Measurements from ENCODE around the gene TLCD3A.
"Not testable (repeated sequence)": the region's sequence is repeated elsewhere in the genome, so short reads cannot be mapped to it uniquely, and the experiment has no call there.

Gene TLCD3A

DNA sequence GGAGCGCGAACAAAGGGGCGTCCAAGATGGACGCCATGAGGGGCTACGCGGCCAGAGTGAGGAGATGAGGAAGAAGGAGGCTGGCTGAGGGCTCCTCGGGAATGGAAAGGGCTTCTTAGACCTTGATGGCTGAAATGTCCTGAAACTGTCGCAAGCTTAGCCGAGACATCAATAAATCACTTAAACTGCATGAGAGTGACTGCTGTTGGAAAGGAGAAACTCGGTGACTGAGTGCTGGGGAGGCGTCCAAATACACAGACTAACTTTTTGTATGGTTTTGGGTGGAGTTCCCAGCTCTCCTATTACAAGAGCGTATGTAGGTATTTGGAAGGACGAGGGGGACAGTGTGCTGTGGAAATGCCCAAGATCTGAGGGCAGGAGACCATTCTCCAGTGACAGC lies 21.0 kb downstream of the TLCD3A start:
- no peak overlapping the region for H3K4me3 ChIP-seq (replicated peaks; ENCODE audit: low read depth, low read length)
- TF ChIP-seq, protein P1, sequence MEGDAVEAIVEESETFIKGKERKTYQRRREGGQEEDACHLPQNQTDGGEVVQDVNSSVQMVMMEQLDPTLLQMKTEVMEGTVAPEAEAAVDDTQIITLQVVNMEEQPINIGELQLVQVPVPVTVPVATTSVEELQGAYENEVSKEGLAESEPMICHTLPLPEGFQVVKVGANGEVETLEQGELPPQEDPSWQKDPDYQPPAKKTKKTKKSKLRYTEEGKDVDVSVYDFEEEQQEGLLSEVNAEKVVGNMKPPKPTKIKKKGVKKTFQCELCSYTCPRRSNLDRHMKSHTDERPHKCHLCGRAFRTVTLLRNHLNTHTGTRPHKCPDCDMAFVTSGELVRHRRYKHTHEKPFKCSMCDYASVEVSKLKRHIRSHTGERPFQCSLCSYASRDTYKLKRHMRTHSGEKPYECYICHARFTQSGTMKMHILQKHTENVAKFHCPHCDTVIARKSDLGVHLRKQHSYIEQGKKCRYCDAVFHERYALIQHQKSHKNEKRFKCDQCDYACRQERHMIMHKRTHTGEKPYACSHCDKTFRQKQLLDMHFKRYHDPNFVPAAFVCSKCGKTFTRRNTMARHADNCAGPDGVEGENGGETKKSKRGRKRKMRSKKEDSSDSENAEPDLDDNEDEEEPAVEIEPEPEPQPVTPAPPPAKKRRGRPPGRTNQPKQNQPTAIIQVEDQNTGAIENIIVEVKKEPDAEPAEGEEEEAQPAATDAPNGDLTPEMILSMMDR (IDR thresholded peaks at IDR 0.05; ENCODE audit: low read depth, low read length, missing control alignments) = no peak
- no peak for DNase-seq (ENCODE audit: extremely low read depth, low read depth)

DNA sequence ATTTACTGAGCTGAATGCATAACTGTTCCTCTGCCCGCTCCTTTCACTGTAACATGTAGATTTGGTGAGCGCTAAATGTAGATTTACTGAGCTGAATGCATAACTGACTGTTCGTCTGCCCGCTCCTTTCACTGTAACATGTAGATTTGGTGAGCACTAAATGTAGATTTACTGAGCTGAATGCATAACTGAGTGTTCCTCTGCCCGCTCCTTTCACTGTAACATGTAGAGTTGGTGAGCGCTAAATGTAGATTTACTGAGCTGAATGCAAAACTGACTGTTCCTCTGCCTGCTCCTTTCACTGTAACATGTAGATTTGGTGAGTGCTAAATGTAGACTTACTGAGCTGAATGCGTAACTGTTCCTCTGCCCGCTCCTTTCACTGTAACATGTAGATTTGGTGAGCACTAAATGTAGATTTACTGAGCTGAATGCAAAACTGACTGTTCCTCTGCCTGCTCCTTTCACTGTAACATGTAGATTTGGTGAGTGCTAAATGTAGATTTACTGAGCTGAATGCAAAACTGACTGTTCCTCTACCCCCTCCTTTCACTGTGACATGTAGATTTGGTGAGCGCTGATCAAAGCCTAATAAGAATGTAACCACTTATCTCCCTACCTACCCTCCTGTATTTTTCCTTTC lies 23.0 kb downstream of the TLCD3A start:
- DNase-seq (ENCODE audit: extremely low read depth, low read depth); H3K4me3 ChIP-seq (replicated peaks; ENCODE audit: low read depth, low read length): not testable (repeated sequence)

DNA sequence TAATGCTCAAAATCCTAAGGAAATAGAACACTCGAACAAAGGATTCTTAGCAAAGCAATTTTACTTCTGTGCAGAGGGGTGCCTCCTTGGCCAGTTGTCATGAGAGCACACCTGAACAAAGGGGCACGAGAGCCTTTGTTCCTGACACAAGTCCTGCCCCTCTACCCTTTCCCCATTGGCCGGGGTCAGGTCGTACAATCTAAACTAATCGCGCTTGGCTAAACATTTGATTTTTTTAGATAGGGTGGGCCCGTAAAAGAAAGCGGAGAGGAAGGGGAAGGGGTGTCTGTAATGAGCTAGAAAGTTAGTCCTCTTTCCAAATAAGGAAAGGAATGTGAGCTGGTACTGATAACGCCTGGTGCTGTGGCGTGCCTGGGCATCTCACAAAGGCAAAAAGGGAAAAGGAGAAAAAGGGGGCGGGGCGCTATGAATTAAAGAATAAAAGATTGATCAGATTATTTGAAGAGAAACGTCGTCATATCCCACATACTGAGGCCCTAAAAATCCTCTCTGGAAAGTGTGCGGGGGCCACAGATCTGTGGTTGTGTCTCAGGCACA lies 23.7 kb downstream of the TLCD3A start:
- not testable (repeated sequence) for H3K4me3 ChIP-seq (replicated peaks; ENCODE audit: low read depth, low read length)

DNA sequence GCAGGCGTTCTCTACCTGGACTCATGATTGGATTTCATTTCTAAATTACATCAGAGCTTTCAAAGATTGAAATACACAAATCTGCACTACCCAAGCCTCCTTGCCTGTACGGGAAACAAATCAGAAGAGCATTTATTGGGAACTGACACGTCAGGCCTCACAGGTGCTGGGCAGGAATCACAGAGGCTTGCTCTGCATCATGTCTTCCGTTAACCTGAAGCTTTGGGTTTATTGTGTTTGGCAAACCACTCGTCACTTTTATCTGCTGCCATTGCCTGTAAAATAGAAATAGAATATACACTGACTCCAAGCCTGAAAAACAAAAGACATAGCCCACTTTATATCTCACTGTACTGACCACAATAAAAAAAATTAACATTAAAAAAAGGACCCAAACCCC lies 27.6 kb downstream of the TLCD3A start:
- no peak overlapping the region for H3K4me3 ChIP-seq (replicated peaks; ENCODE audit: low read depth, low read length)
- no peak for DNase-seq (ENCODE audit: extremely low read depth, low read depth)
- TF ChIP-seq, protein P1 (IDR thresholded peaks at IDR 0.05; ENCODE audit: low read depth, low read length, missing control alignments) = no peak

More for the DNA sequence above, 23.7 kb downstream of the TLCD3A start:
- not testable (repeated sequence) for DNase-seq (ENCODE audit: extremely low read depth, low read depth)

DNA sequence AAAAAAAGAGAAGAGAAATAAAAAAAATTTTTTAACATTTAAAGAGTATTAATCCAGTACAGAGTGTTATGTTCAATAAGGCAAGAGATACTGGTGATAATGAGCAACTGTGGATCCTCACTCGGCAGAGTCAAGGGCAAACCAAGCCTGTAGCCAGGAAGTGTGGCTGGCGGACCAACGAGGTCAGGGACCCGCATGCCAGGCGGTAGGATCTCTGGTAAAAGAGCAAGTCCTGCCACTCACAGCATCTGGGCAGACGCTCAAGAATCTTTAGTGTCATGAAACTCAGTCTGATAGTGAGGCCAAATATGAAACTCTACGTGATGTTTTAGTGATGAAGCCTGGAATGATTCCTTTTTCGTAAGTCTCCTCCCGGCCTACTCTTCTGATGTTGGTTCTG lies 28.0 kb downstream of the TLCD3A start:
- DNase-seq (ENCODE audit: extremely low read depth, low read depth) = no peak
- H3K4me3 ChIP-seq (replicated peaks; ENCODE audit: low read depth, low read length) = no peak overlapping the region
- TF ChIP-seq, protein P1 (IDR thresholded peaks at IDR 0.05; ENCODE audit: low read depth, low read length, missing control alignments) = no peak

DNA sequence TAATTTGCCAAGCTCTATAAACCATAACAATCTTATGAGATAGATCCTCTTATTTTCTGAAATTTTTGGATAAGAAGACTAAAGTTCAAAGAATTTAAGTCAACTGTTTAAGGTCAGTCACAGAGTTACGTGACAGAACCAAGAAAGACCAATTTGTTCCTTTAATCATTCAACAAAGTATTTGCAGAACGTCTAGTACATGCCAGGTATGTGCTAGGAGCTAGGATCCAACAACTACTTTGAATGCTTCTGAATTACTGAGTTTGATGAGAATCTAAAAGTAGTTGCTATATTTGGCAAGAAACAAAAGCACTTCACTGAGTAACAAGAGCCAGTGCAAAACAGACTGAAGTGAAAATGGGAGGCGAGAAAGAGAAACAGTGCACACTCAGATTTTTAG lies 34.7 kb downstream of the TLCD3A start:
- H3K4me3 ChIP-seq (replicated peaks; ENCODE audit: low read depth, low read length) = no peak overlapping the region
- TF ChIP-seq, protein P1 (IDR thresholded peaks at IDR 0.05; ENCODE audit: low read depth, low read length, missing control alignments) = no peak
- DNase-seq (ENCODE audit: extremely low read depth, low read depth) = no peak

DNA sequence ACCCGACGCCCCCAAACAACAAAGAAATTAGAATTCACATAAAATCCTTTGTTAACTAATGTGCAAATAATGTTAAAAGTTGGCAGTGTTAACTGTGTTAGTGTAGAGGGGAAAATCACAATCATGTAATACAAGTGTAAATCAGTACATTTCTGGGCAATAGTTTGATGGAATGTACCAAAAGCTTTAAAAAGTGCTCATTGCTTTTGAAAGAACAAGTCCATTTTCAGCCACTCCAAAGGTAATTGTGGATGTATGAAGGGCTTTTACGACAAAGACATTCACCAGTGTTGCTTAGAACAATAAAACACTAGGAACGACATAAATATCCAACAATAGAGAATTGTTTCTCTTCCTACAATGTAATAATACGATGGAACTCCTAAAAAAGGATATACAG lies 40.6 kb downstream of the TLCD3A start:
- no peak overlapping the region for H3K4me3 ChIP-seq (replicated peaks; ENCODE audit: low read depth, low read length)
- TF ChIP-seq, protein P1 (IDR thresholded peaks at IDR 0.05; ENCODE audit: low read depth, low read length, missing control alignments) = no peak
- DNase-seq (ENCODE audit: extremely low read depth, low read depth) = no peak

Measured in HFF-Myc (cell line).